ENCODE data around the gene UNC119.

Gene UNC119

GRCh38 chr17:28545787-28546415 is 6.5 kb downstream of the UNC119 start:
- no peak for ATAC-seq
- TF ChIP-seq ZNF8 (CRISPR knock-in tag; IDR thresholded peaks at IDR 0.05) (no peak), ESRRG (CRISPR knock-in tag; IDR thresholded peaks at IDR 0.05) (no peak), ZNF70 (CRISPR knock-in tag; IDR thresholded peaks at IDR 0.05) (no peak), OSR1 (CRISPR knock-in tag; IDR thresholded peaks at IDR 0.05) (no peak), ZFP3 (CRISPR knock-in tag; IDR thresholded peaks at IDR 0.05) (no peak)

GRCh38 chr17:28545141-28545503 is 7.3 kb downstream of the UNC119 start:
- no peak for TF ChIP-seq ZNF70 (CRISPR knock-in tag; IDR thresholded peaks at IDR 0.05)
- TF ChIP-seq ZFP30 (CRISPR knock-in tag; IDR thresholded peaks at IDR 0.05) = no peak
- TF ChIP-seq TSHZ2 (CRISPR knock-in tag; IDR thresholded peaks at IDR 0.05) = no peak
- no peak for TF ChIP-seq ESRRG (CRISPR knock-in tag; IDR thresholded peaks at IDR 0.05)
- no peak for TF ChIP-seq ZNF565 (CRISPR knock-in tag; conservative IDR thresholded peaks at IDR 0.05; ENCODE audit: low read depth)
- TF ChIP-seq PATZ1 (CRISPR knock-in tag; IDR thresholded peaks at IDR 0.05; ENCODE audit: borderline replicate concordance) = no peak
- TF ChIP-seq RARB (CRISPR knock-in tag; IDR thresholded peaks at IDR 0.05) = no peak
- TF ChIP-seq CSDC2 (CRISPR knock-in tag; IDR thresholded peaks at IDR 0.05) = no peak
- TF ChIP-seq ARNTL (CRISPR knock-in tag; IDR thresholded peaks at IDR 0.05; ENCODE audit: borderline replicate concordance, low read depth) = no peak
- no peak for TF ChIP-seq ZC3H10 (CRISPR knock-in tag; IDR thresholded peaks at IDR 0.05)

GRCh38 chr17:28544402-28545140 is 7.9 kb downstream of the UNC119 start:
- no peak for ATAC-seq
- TF ChIP-seq TCF4 (CRISPR knock-in tag; IDR thresholded peaks at IDR 0.05; ENCODE audit: borderline replicate concordance) (no peak), TOX (CRISPR knock-in tag; IDR thresholded peaks at IDR 0.05; ENCODE audit: borderline replicate concordance) (no peak), ZC3H10 (CRISPR knock-in tag; IDR thresholded peaks at IDR 0.05) (no peak), CSRNP3 (CRISPR knock-in tag; IDR thresholded peaks at IDR 0.05) (no peak), ESRRG (CRISPR knock-in tag; IDR thresholded peaks at IDR 0.05) (no peak), ZNF8 (CRISPR knock-in tag; IDR thresholded peaks at IDR 0.05) (no peak), CSDC2 (CRISPR knock-in tag; IDR thresholded peaks at IDR 0.05) (no peak), CREB5 (CRISPR knock-in tag; IDR thresholded peaks at IDR 0.05; ENCODE audit: low read depth) (no peak), ISL1 (CRISPR knock-in tag; IDR thresholded peaks at IDR 0.05) (no peak), POU6F1 (CRISPR knock-in tag; IDR thresholded peaks at IDR 0.05; ENCODE audit: borderline replicate concordance, low read depth) (no peak), ZNF565 (CRISPR knock-in tag; conservative IDR thresholded peaks at IDR 0.05; ENCODE audit: low read depth) (no peak), OSR1 (CRISPR knock-in tag; IDR thresholded peaks at IDR 0.05) (no peak)

More at GRCh38 chr17:28545141-28545503, 7.3 kb downstream of the UNC119 start:
- no peak for ATAC-seq

Data from SK-N-SH treated with all-trans-retinoic acid at 6 μM for 48 hours (cell line).